HEK293T (cell line): Measurements from ENCODE around the gene EXTL1.

Source experiments
- CTCF ChIA-PET: fragments of 350-600 bp; formaldehyde crosslinking; extraction: SDS; loops from one replicate; lab custom pipeline; 2021; ENCODE audit warnings: antibody characterized with exemption, inconsistent platforms; lab: Yijun Ruan, JAX
- POLR2A ChIA-PET: fragments of 350-600 bp; formaldehyde crosslinking; extraction: SDS; loops from one replicate; lab custom pipeline; 2020; ENCODE audit warnings: antibody characterized with exemption, inconsistent platforms; lab: Yijun Ruan, JAX
- DNase-seq: peaks from one replicate; pipeline ENCODE4 v3.0.0; 2012; ENCODE audit warnings: mixed read lengths; ENCODE audit errors: extremely low spot score
- ARNT ChIP-seq: fragments of 450-650 bp; IDR thresholded peaks from 2 replicates; pipeline ENCODE4 v1.6.1; 2017; ENCODE audit warnings: mild to moderate bottlenecking
- BHLHE40 ChIP-seq: fragments of 450-650 bp; IDR thresholded peaks from 2 replicates; pipeline ENCODE4 v1.6.1; 2016; ENCODE audit warnings: mild to moderate bottlenecking, moderate library complexity, borderline replicate concordance
- CTBP1 ChIP-seq: fragments of 450-650 bp; IDR thresholded peaks from 2 replicates; pipeline ENCODE4 v1.6.1; 2016; ENCODE audit warnings: borderline replicate concordance
- ELF4 ChIP-seq: fragments of 450-650 bp; IDR thresholded peaks from 2 replicates; pipeline ENCODE4 v1.6.1; 2017; ENCODE audit warnings: antibody characterized with exemption
- FOXA1 ChIP-seq: fragments of 450-650 bp; IDR thresholded peaks from 2 replicates; pipeline ENCODE4 v1.6.1; 2016; ENCODE audit warnings: mild to moderate bottlenecking
- FOXK2 ChIP-seq: fragments of 450-650 bp; IDR thresholded peaks from 2 replicates; pipeline ENCODE4 v1.6.1; 2016; ENCODE audit warnings: mild to moderate bottlenecking
- FOXM1 ChIP-seq: fragments of 450-650 bp; IDR thresholded peaks from 2 replicates; pipeline ENCODE4 v1.6.1; 2017; ENCODE audit warnings: mild to moderate bottlenecking, borderline replicate concordance
- HDGF ChIP-seq: fragments of 450-650 bp; IDR thresholded peaks from 2 replicates; pipeline ENCODE4 v1.6.1; 2017; ENCODE audit warnings: antibody characterized with exemption, borderline replicate concordance
- L3MBTL2 ChIP-seq: fragments of 450-650 bp; conservative IDR thresholded peaks from 2 replicates; pipeline ENCODE4 v1.6.1; 2016; ENCODE audit warnings: mild to moderate bottlenecking
- LEF1 ChIP-seq: fragments of 450-650 bp; IDR thresholded peaks from 2 replicates; pipeline ENCODE4 v1.6.1; 2017; ENCODE audit warnings: mild to moderate bottlenecking, borderline replicate concordance
- NFRKB ChIP-seq: fragments of 450-650 bp; IDR thresholded peaks from 2 replicates; pipeline ENCODE4 v1.6.1; 2016; ENCODE audit warnings: mild to moderate bottlenecking, moderate library complexity
- PKNOX1 ChIP-seq: fragments of 450-650 bp; IDR thresholded peaks from 2 replicates; pipeline ENCODE4 v1.6.1; 2016
- SP1 ChIP-seq: fragments of 450-650 bp; IDR thresholded peaks from 2 replicates; pipeline ENCODE4 v1.6.1; 2017
- SUZ12 ChIP-seq: fragments of 450-650 bp; IDR thresholded peaks from 2 replicates; pipeline ENCODE4 v1.6.1; 2016; ENCODE audit warnings: mild to moderate bottlenecking
- TARDBP ChIP-seq: fragments of 450-650 bp; IDR thresholded peaks from 2 replicates; pipeline ENCODE4 v1.6.1; 2016
- ZNF384 ChIP-seq: fragments of 450-650 bp; IDR thresholded peaks from 2 replicates; pipeline ENCODE4 v1.6.1; 2016

EXTL1 gene

DNA sequence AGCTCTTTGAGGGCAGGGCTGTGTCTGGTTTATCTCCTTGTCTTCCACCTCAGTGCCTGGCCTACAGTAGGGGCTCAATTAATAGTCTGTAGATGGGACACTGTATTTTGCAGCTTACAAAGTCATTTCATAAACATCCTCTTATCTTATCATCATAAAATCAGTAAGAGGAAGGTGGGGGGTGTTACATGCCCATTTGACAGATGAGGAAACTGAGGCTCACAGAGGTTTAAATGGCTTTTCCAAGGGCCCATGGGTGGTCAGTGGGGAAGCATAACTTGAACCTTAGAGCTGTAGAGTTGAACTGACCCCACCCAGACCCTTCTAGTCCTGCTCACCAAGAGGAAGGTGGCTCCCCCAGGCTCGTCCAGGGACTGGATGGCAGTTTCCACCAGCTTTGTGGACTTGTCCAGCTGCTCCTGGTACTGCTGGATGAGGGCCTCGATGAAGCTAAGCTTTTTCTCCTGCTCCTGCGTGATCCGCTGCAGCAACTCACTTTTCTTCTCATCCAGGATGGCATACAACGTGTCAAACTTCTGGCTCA lies 36.5 kb downstream of the EXTL1 start:
- POLR2A ChIA-PET, result interaction anchor here (1.2 kb wide), 1 partner anchor 176 kb away, joined by 5 read pairs; the partner anchor contains the start of gene CEP85
- CTCF ChIA-PET, result no interaction called here
- no peak for DNase-seq
- TF ChIP-seq HDGF, result no peak

- no peak for DNase-seq
- TF ChIP-seq FOXK2 (no peak), ELF4 (no peak)
- POLR2A ChIA-PET, result interaction anchor here (1.6 kb wide), 1 partner anchor 14 kb away, joined by 4 read pairs; the partner anchor contains the start of gene SLC30A2
- CTCF ChIA-PET, result no interaction called here
These were observed 38.3 kb downstream of the EXTL1 start for GRCh38 chr1:26059906-26060305.

DNA sequence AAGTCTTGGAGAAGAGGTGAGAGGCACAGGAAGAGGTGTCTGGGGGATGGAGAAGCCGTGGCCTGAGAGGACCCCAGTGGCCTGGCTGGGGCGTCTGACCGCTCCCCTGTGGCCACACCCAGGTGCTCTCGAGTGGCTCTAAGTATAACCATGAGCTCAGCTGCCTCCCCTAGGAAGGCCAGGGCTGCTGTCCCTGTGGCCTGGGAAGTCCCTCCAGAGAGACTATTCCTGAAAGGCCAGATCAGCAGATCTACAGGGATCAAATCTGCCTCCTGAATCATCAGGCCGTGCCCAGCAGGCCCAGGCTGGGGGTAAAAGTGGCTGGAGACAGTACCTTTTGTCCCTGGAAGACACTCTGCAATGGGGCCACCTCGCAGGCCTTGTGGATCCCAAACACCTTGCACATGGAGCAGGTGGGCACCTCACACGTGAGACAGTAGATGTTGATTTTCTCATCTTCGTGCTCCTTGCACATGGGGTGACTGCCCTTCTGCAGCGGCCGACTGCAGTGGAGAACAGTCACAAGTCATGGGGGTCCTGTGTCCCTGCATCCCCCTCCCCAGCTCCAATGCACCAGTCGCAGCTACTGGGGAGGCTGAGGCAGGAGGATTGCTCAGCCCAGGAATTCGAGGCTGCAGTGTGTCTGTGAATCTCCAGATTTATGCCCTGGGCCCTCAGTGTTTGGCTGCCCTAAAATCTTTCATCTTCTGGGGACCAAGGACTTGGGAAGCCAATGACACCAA lies 39.4 kb downstream of the EXTL1 start:
- ChIA-PET CTCF (no interaction called here), POLR2A (no interaction called here)
- DNase-seq, result no peak
- no peak for TF ChIP-seq CTBP1
- no peak for TF ChIP-seq SUZ12
- no peak for TF ChIP-seq BHLHE40
- no peak for TF ChIP-seq FOXA1
- no peak for TF ChIP-seq ZNF384
- no peak for TF ChIP-seq SP1
- TF ChIP-seq FOXK2, result no peak

DNA sequence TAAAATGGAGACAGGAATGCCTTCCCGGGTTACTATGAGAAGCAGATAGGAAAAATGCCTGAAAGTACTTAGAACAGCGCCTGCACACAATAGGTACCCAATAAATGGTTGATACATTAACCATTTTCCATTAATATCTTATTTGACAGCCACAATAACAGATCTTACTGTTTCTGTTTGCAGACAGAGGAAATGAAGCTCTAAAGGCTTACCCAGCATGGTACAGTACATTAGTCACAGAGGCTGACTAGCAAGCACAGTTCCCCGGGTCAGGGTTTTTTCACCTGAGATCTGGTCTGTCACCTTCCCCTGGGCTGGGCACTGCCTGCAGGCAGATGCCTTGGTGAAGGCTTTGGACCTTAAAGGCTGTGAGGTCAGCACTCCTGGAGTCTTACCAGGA lies 43.0 kb downstream of the EXTL1 start:
- DNase-seq, result no peak
- ChIA-PET CTCF (no interaction called here), POLR2A (no interaction called here)
- TF ChIP-seq CTBP1 (no peak), FOXA1 (no peak), FOXK2 (no peak), PKNOX1 (no peak), NFRKB (no peak), ELF4 (no peak), HDGF (no peak), ARNT (no peak), SUZ12 (no peak), FOXM1 (no peak), ZNF384 (no peak), L3MBTL2 (no peak)

DNA sequence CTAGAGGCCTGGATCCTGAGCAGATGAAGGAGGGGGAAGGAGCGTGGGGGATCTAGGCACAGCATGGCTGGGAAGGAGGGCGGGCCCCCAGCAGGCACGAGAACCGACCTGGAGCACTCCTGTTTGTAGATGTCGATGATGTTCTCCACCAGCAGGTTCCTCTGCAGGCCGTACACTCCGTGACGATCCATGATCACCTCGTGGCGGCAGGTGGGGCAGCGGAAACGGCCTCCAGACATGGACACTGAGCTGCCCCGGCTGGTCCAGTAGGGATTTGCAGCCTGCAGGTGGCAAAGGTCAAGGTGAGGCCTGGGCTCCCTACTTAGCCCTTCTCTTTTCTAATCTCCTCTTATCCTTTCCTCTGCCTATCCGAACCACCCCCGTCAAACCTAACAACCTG lies 44.6 kb downstream of the EXTL1 start:
- TF ChIP-seq FOXK2, result no peak
- no peak for TF ChIP-seq FOXA1
- no peak for TF ChIP-seq TARDBP
- TF ChIP-seq LEF1, result no peak
- TF ChIP-seq BHLHE40, result no peak
- TF ChIP-seq L3MBTL2, result no peak
- no peak for TF ChIP-seq ZNF384
- DNase-seq, result no peak
- ChIA-PET CTCF (interaction anchor here (1.2 kb wide), 1 partner anchor 31 kb away, joined by 3 read pairs; no protein-coding TSS in a partner anchor), POLR2A (no interaction called here)

DNA sequence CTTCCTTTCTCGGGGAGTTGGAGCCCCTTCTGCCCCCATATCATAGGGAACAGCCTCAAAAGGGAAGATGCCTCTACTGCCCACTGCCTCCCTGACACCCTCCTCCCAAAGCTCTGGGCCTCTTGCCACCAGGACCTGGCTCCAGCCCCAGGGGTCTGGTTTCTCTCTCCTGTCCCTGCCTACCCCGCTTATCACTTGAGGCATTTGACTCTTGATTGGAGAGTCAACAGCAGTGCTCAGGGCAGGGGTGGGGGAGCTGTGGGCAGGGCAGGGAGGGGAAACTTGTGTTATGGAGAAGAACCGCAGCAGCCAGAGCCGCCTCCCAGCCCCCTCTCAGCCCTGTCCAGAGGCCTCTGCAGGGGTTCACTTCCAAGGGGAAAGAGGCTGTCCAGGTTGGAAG lies 45.3 kb downstream of the EXTL1 start:
- ChIA-PET CTCF (no interaction called here), POLR2A (no interaction called here)
- TF ChIP-seq BHLHE40, result no peak
- no peak for TF ChIP-seq ZNF384
- no peak for TF ChIP-seq FOXK2
- no peak for TF ChIP-seq SP1
- no peak for TF ChIP-seq L3MBTL2
- TF ChIP-seq SUZ12, result no peak
- no peak for TF ChIP-seq TARDBP
- no peak for TF ChIP-seq ARNT
- TF ChIP-seq CTBP1, result no peak
- no peak for TF ChIP-seq ELF4
- TF ChIP-seq FOXA1, result no peak
- no peak for TF ChIP-seq PKNOX1
- no peak for TF ChIP-seq LEF1
- DNase-seq, result no peak

DNA sequence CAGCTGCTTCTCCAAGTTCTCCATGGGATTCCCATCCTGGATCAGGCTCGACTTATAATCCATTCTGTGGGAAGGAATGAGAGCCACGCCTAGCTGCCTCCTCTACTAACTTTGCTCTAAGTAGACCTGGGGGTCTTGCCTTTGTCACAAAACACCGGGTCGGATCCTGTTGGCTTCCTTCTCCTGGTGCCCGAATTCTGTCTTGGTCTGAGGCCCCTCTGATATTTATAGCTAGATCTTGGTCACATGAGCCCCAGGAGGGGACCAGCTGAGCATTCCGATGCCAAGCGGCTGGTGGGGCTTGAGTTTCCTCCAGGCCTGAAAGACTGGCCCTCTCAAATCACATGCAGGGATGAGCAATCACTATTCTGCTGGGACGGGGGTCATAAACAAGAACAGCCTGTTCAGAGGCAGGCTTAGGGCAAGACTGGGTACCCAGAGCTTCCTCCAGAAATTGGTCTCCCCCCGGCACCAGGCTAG lies 45.9 kb downstream of the EXTL1 start, which contains the start of gene TRIM63:
Gene TRIM63 (minus strand): TSS at position 199 of the 480 bp plus-strand sequence. CDS start 136 bp downstream, at position 63.
- TF ChIP-seq NFRKB (no peak), ELF4 (no peak), ARNT (no peak), FOXK2 (no peak), CTBP1 (no peak), ZNF384 (no peak), FOXA1 (no peak), FOXM1 (no peak), BHLHE40 (no peak), L3MBTL2 (no peak), SP1 (no peak), HDGF (no peak), PKNOX1 (no peak), SUZ12 (no peak), TARDBP (no peak), LEF1 (no peak)
- ChIA-PET POLR2A (no interaction called here), CTCF (no interaction called here)
- DNase-seq, result no peak
